SU-DHL-6 (cell line): ENCODE data around the gene PFKM.
"Not testable (repeated sequence)": the region's sequence is repeated elsewhere in the genome, so short reads cannot be mapped to it uniquely, and the experiment has no call there.

ENCODE experiments used
- H2AFZ ChIP-seq: fragments of 200-600 bp; sonication (generic); 2 replicates; pipeline ENCODE4 v1.6.1; 2014; ENCODE audit warnings: low read depth, mild to moderate bottlenecking, moderate library complexity, mixed read lengths, antibody characterized with exemption, low read length; ENCODE audit not compliant: severe bottlenecking
- H3F3A ChIP-seq: fragments of 200-600 bp; shearing (Covaris generic); 2 replicates; pipeline ENCODE4 v1.6.0; 2016; ENCODE audit warnings: antibody characterized with exemption, mild to moderate bottlenecking; ENCODE audit not compliant: insufficient read depth
- H3K27ac ChIP-seq: fragments of 200-600 bp; sonication (generic); 2 replicates; pipeline ENCODE4 v1.5.1; 2016; ENCODE audit warnings: low read depth, mild to moderate bottlenecking, low read length, moderate library complexity, mixed read lengths
- H3K27me3 ChIP-seq: fragments of 200-600 bp; sonication (generic), shearing (Covaris generic); 2 replicates; pipeline ENCODE4 v1.6.0; 2014; ENCODE audit warnings: mild to moderate bottlenecking, low read length
- H3K36me3 ChIP-seq: fragments of 200-600 bp; sonication (generic); 2 replicates; pipeline ENCODE4 v1.6.1; 2014; ENCODE audit warnings: mild to moderate bottlenecking, low read length, mixed read lengths
- H3K4me2 ChIP-seq: fragments of 300-600, 200-600 bp; shearing (Covaris generic), sonication (generic); 2 replicates; pipeline ENCODE4 v1.6.0; 2014; ENCODE audit warnings: low read length, low read depth, mild to moderate bottlenecking; ENCODE audit not compliant: poor library complexity, severe bottlenecking
- H3K4me3 ChIP-seq: fragments of 200-600 bp; sonication (generic); 2 replicates; pipeline ENCODE4 v1.5.1; 2014; ENCODE audit warnings: antibody characterized with exemption, low read length, mild to moderate bottlenecking, mixed read lengths; ENCODE audit not compliant: insufficient read depth, poor library complexity, severe bottlenecking
- H3K79me2 ChIP-seq: fragments of 200-600 bp; sonication (generic); 2 replicates; pipeline ENCODE4 v1.6.1; 2014; ENCODE audit warnings: mild to moderate bottlenecking, low read length, moderate library complexity; ENCODE audit not compliant: insufficient read depth
- H3K9ac ChIP-seq: fragments of 200-600 bp; sonication (generic); 2 replicates; pipeline ENCODE4 v1.7.0; 2014; ENCODE audit warnings: mild to moderate bottlenecking, low read length
- H3K9me2 ChIP-seq: fragments of 200-600 bp; sonication (generic); replicated peaks from 2 replicates; pipeline ENCODE4 v1.6.1; 2014; ENCODE audit warnings: low read length; ENCODE audit not compliant: insufficient read depth
- H3K9me3 ChIP-seq: fragments of 200-600 bp; sonication (generic); 2 replicates; pipeline ENCODE4 v1.6.1; 2014; ENCODE audit warnings: low read length, mixed read lengths; ENCODE audit not compliant: insufficient read depth
- H4K20me1 ChIP-seq: fragments of 200-600 bp; sonication (generic); 2 replicates; pipeline ENCODE4 v1.6.1; 2014; ENCODE audit warnings: low read depth, mild to moderate bottlenecking, antibody characterized with exemption, low read length, moderate library complexity, mixed read lengths
- EZH2phosphoT487 ChIP-seq: fragments of 200-600 bp; sonication (generic), shearing (Covaris generic); conservative IDR thresholded peaks from 2 replicates; pipeline ENCODE4 v1.6.1; 2018; ENCODE audit warnings: mild to moderate bottlenecking, antibody characterized with exemption, low read length, moderate library complexity, mixed read lengths
- TF ChIP-seq, protein P1 (sequence below): fragments of 200-600 bp; sonication (generic); IDR thresholded peaks from one replicate; pipeline ENCODE4 v1.5.1; 2017; ENCODE audit warnings: antibody characterized with exemption, mild to moderate bottlenecking, low read length, moderate library complexity; ENCODE audit not compliant: insufficient read depth, poor library complexity, severe bottlenecking

PFKM gene

DNA sequence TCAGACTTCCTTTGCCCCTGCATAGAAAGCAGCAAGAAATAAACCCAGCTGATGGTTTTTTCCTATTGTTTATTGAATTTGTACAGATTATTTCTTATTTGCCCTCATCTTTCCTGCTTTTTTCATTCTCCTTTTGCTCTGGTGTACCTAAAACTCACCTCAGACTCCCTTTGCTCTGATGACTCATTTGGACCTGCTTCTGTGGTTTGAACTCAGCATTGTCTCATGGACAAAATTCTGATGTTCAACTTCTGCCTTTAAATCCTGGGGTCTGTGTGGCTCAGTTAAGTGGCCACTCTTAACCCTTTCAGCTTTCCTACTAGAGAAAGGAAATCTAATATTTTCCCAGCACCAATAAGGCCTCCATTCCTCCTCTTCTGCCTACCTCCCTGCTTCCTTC, 9.7 kb upstream of the PFKM start:
- H4K20me1 ChIP-seq, result no peaks in the 10 kb centered on the region
- H3K9me2 ChIP-seq, result no peaks in the 10 kb centered on the region
- H2AFZ ChIP-seq, result no peak overlapping the region
- H3K27ac ChIP-seq, result no peak overlapping the region
- TF ChIP-seq, protein P1, sequence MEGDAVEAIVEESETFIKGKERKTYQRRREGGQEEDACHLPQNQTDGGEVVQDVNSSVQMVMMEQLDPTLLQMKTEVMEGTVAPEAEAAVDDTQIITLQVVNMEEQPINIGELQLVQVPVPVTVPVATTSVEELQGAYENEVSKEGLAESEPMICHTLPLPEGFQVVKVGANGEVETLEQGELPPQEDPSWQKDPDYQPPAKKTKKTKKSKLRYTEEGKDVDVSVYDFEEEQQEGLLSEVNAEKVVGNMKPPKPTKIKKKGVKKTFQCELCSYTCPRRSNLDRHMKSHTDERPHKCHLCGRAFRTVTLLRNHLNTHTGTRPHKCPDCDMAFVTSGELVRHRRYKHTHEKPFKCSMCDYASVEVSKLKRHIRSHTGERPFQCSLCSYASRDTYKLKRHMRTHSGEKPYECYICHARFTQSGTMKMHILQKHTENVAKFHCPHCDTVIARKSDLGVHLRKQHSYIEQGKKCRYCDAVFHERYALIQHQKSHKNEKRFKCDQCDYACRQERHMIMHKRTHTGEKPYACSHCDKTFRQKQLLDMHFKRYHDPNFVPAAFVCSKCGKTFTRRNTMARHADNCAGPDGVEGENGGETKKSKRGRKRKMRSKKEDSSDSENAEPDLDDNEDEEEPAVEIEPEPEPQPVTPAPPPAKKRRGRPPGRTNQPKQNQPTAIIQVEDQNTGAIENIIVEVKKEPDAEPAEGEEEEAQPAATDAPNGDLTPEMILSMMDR, result no peak
- no peak for TF ChIP-seq EZH2phosphoT487
- H3K79me2 ChIP-seq, result peaks cover 13% of the 10 kb centered on the region
- no peak overlapping the region for H3K4me2 ChIP-seq
- H3K9me3 ChIP-seq, result no peaks in the 10 kb centered on the region
- H3F3A ChIP-seq, result peaks cover 12% of the 10 kb centered on the region; the same call in 1 of the 2 replicates
- H3K9ac ChIP-seq, result no peak overlapping the region
- no peak overlapping the region for H3K4me3 ChIP-seq
- no peaks in the 10 kb centered on the region for H3K36me3 ChIP-seq
- H3K27me3 ChIP-seq, result no peaks in the 10 kb centered on the region

DNA sequence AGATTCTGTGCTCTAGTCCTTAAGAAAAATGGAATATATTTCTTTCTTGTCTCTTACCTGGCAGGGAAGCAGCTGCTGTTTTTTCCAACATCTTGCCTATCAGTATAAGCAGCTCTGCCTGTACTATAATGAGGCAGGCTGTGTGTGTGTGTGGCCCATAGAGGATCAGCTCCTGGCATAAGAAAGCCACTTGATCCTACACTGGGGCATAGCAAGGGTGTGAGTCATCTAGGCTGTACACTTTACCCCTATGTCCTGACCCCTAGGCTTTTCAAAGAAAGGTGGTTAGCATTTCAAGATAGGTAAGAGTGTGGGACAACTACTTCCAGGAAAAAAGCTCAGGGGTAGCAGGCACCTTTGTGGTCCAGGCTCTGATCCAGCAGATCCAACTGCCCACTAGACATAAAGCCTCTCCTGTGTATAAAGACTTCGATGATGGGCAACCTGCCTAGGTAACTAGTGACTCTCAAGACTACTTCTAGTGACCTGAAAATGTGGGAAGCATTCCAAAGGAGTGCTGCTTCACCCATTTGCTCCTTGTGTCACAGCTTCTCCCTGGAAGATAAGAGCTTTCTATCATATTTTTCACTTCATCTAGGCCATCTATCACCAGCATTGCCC, 8.4 kb upstream of the PFKM start:
- Histone ChIP-seq H4K20me1 (no peaks in the 10 kb centered on the region), H2AFZ (no peak overlapping the region), H3K9me3 (no peaks in the 10 kb centered on the region), H3K4me2 (no peak overlapping the region), H3K9ac (no peak overlapping the region), H3K9me2 (no peaks in the 10 kb centered on the region), H3K27ac (no peak overlapping the region), H3F3A (peaks cover 6% of the 10 kb centered on the region; the same call in 1 of the 2 replicates), H3K36me3 (no peaks in the 10 kb centered on the region), H3K4me3 (no peak overlapping the region), H3K79me2 (no peaks in the 10 kb centered on the region; the same call in 1 of the 2 replicates), H3K27me3 (no peaks in the 10 kb centered on the region)
- TF ChIP-seq, protein P1, result no peak

DNA sequence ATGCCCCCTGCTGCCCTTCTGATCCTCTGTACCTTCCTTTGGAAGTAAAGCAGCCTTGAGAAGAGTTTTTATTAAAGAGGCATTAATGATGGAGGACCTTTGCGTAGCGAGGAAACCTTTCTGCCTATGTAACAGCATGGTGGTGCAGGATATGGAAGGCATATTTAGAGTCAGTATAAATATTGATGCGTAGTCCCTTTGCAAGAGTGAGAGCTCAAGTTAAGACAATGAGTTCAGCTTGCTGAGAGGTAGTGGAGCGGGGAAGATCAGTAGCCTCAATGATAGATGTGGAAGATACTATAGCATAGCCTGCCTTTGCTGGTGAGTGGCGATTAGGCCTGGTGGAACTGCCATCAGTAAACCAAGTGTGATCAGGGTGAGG, 7.9 kb upstream of the PFKM start:
- not testable (repeated sequence) for H3F3A ChIP-seq, H3K9me3 ChIP-seq, H4K20me1 ChIP-seq, H3K4me2 ChIP-seq, H3K27ac ChIP-seq, H3K9me2 ChIP-seq, H3K4me3 ChIP-seq, H3K27me3 ChIP-seq, H3K36me3 ChIP-seq, H3K9ac ChIP-seq, H2AFZ ChIP-seq, H3K79me2 ChIP-seq

DNA sequence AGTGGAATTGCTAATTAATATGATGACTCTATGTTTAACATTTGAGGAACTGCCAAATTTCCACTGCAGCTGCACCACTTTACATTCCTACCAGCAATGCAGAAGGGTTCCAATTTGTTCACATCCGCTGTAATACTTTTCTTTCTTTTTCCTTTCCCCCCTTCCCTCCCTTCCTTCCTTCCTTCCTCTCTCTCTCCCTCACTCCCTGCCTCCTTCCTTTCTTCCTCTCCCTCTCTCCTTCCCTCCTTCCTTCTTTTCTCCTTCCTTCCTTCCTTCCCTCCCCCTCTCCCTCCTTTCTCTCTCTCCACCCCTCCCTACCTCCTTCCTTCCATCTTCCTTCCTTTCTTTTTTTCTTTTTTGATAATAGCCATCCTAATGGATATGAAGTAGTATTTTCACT, 3.2 kb upstream of the PFKM start:
- no peaks in the 10 kb centered on the region for H3K36me3 ChIP-seq
- no peak overlapping the region for H3K4me2 ChIP-seq
- H3F3A ChIP-seq, result peaks cover 5% of the 10 kb centered on the region
- no peak overlapping the region for H3K4me3 ChIP-seq
- H2AFZ ChIP-seq, result no peak overlapping the region
- H4K20me1 ChIP-seq, result no peaks in the 10 kb centered on the region
- H3K9me3 ChIP-seq, result no peaks in the 10 kb centered on the region
- H3K27me3 ChIP-seq, result no peaks in the 10 kb centered on the region
- H3K9me2 ChIP-seq, result no peaks in the 10 kb centered on the region
- no peak overlapping the region for H3K9ac ChIP-seq
- no peak overlapping the region for H3K27ac ChIP-seq
- peaks cover 14% of the 10 kb centered on the region for H3K79me2 ChIP-seq
- TF ChIP-seq, protein P1, result no peak
- TF ChIP-seq EZH2phosphoT487, result no peak
